H9 (cell line): ENCODE results near the gene B3GNT9. TPM values are rescaled to one million over a fixed set of nuclear protein-coding genes. Genes with fewer than 3 reads are reported as not detected.

ENCODE experiments used
- DNase-seq: peaks from one replicate; pipeline ENCODE4 v3.0.0-alpha.2; 2017
- H2AFZ ChIP-seq: one replicate; pipeline ENCODE4 v1.6.1; 2013; ENCODE audit warnings: mild to moderate bottlenecking, low read length, control low read depth, moderate library complexity
- H2AK5ac ChIP-seq: 2 replicates; pipeline ENCODE4 v1.6.1; 2013; ENCODE audit warnings: low read length, control low read depth, mixed read lengths; ENCODE audit not compliant: insufficient read length
- H2BK120ac ChIP-seq: one replicate; pipeline ENCODE4 v1.6.1; 2013; ENCODE audit warnings: low read depth, mild to moderate bottlenecking, low read length, control low read depth, inconsistent platforms; ENCODE audit not compliant: poor library complexity, severe bottlenecking
- H2BK12ac ChIP-seq: 2 replicates; pipeline ENCODE4 v1.6.1; 2013; ENCODE audit warnings: low read length, control low read depth, mixed read lengths, low read depth; ENCODE audit not compliant: insufficient read length
- H2BK15ac ChIP-seq: 2 replicates; pipeline ENCODE4 v1.6.1; 2013; ENCODE audit warnings: low read depth, low read length, control low read depth
- H2BK20ac ChIP-seq: one replicate; pipeline ENCODE4 v1.6.1; 2013; ENCODE audit warnings: low read depth, mild to moderate bottlenecking, low read length, control low read depth, inconsistent platforms; ENCODE audit not compliant: poor library complexity, severe bottlenecking
- H2BK5ac ChIP-seq: 2 replicates; pipeline ENCODE4 v1.6.1; 2013; ENCODE audit warnings: low read length, control low read depth, mixed read lengths; ENCODE audit not compliant: insufficient read length
- H3K14ac ChIP-seq: 2 replicates; pipeline ENCODE4 v1.6.1; 2013; ENCODE audit warnings: low read length, control low read depth; ENCODE audit not compliant: insufficient read depth
- H3K18ac ChIP-seq: 2 replicates; pipeline ENCODE4 v1.6.1; 2013; ENCODE audit warnings: low read depth, mild to moderate bottlenecking, mixed read lengths, low read length, control low read depth; ENCODE audit not compliant: insufficient read length
- H3K23ac ChIP-seq: 2 replicates; pipeline ENCODE4 v1.6.1; 2013; ENCODE audit warnings: low read length, control low read depth, mixed read lengths, low read depth; ENCODE audit not compliant: insufficient read length
- H3K23me2 ChIP-seq: 2 replicates; pipeline ENCODE4 v1.6.1; 2013; ENCODE audit warnings: low read depth, mild to moderate bottlenecking, mixed read lengths, low read length, control low read depth; ENCODE audit not compliant: insufficient read length, poor library complexity, severe bottlenecking
- H3K27ac ChIP-seq: 2 replicates; pipeline ENCODE4 v1.5.1; 2013; ENCODE audit warnings: low read length, control low read depth, mixed read lengths, low read depth; ENCODE audit not compliant: insufficient read length
- H3K27me3 ChIP-seq: 2 replicates; pipeline ENCODE4 v1.6.1; 2013; ENCODE audit warnings: low read length, control low read depth, inconsistent platforms; ENCODE audit not compliant: insufficient read depth
- H3K4ac ChIP-seq: 2 replicates; pipeline ENCODE4 v1.6.1; 2013; ENCODE audit warnings: low read depth, mild to moderate bottlenecking, control low read depth, inconsistent platforms, low read length, moderate library complexity
- H3K4me1 ChIP-seq: 2 replicates; pipeline ENCODE4 v1.6.1; 2013; ENCODE audit warnings: low read length, control low read depth, inconsistent platforms; ENCODE audit not compliant: insufficient read depth
- H3K4me2 ChIP-seq: 2 replicates; pipeline ENCODE4 v1.6.1; 2013; ENCODE audit warnings: low read length, control low read depth, mixed read lengths; ENCODE audit not compliant: insufficient read length, insufficient read depth
- H3K56ac ChIP-seq: 2 replicates; pipeline ENCODE4 v1.6.1; 2013; ENCODE audit warnings: low read depth, mild to moderate bottlenecking, mixed read lengths, low read length, control low read depth; ENCODE audit not compliant: insufficient read length
- H3K79me1 ChIP-seq: 2 replicates; pipeline ENCODE4 v1.6.1; 2013; ENCODE audit warnings: low read depth, mild to moderate bottlenecking, moderate library complexity, low read length, control low read depth, inconsistent platforms; ENCODE audit not compliant: insufficient read depth, poor library complexity, severe bottlenecking
- H3K79me2 ChIP-seq: 2 replicates; pipeline ENCODE4 v1.6.1; 2013; ENCODE audit warnings: low read length, control low read depth, inconsistent platforms; ENCODE audit not compliant: insufficient read depth
- H3K9ac ChIP-seq: 2 replicates; pipeline ENCODE4 v1.6.1; 2013; ENCODE audit warnings: low read length, control low read depth, mixed read lengths; ENCODE audit not compliant: insufficient read length; ENCODE audit errors: extremely low read depth
- H3K9me3 ChIP-seq: one replicate; pipeline ENCODE4 v1.6.1; 2013; ENCODE audit warnings: low read depth, low read length, inconsistent platforms; ENCODE audit not compliant: control insufficient read depth
- H3T11ph ChIP-seq: one replicate; pipeline ENCODE4 v1.6.1; 2013; ENCODE audit warnings: mild to moderate bottlenecking, low read length, control low read depth, inconsistent platforms
- H4K20me1 ChIP-seq: one replicate; pipeline ENCODE4 v1.6.1; 2013; ENCODE audit not compliant: control insufficient read depth, insufficient read length, insufficient read depth
- H4K5ac ChIP-seq: 2 replicates; pipeline ENCODE4 v1.6.1; 2013; ENCODE audit warnings: low read depth, mild to moderate bottlenecking, mixed read lengths, low read length, control low read depth; ENCODE audit not compliant: insufficient read length
- H4K8ac ChIP-seq: replicated peaks from 2 replicates; pipeline ENCODE4 v1.6.1; 2013; ENCODE audit warnings: low read length, control low read depth, mixed read lengths, low read depth; ENCODE audit not compliant: insufficient read length
- H4K91ac ChIP-seq: 2 replicates; pipeline ENCODE4 v1.6.1; 2013; ENCODE audit warnings: low read depth, mild to moderate bottlenecking, moderate library complexity, mixed read lengths, low read length, control low read depth; ENCODE audit not compliant: insufficient read length
- H3K27ac Mint-ChIP-seq, 3 experiments: 2 replicates in 2 of 3; 3 replicates in 1 of 3; pipeline ENCODE4 v1.8.0; 2020 to 2021; ENCODE audit warnings: mixed read lengths in 3 of 3, mild to moderate bottlenecking in 1 of 3, moderate library complexity in 1 of 3
- H3K27me3 Mint-ChIP-seq: 2 replicates; pipeline ENCODE4 v1.8.0; 2021; ENCODE audit warnings: low read depth, mild to moderate bottlenecking, moderate library complexity, mixed read lengths
- H3K36me3 Mint-ChIP-seq, 3 experiments: 2 replicates in 2 of 3; 3 replicates in 1 of 3; pipeline ENCODE4 v1.8.0; 2020 to 2021; ENCODE audit warnings: low read depth in 3 of 3, mixed read lengths in 3 of 3; ENCODE audit not compliant: insufficient read depth in 1 of 3
- H3K4me1 Mint-ChIP-seq, 2 experiments: 2 replicates each; pipeline ENCODE4 v1.8.0; 2020; ENCODE audit warnings: mixed read lengths in 2 of 2
- H3K4me3 Mint-ChIP-seq, 2 experiments: 2 replicates in 1 of 2; 3 replicates in 1 of 2; pipeline ENCODE4 v1.8.0; 2020 to 2021; ENCODE audit warnings: mild to moderate bottlenecking in 2 of 2, mixed read lengths in 2 of 2, moderate library complexity in 1 of 2
- H3K9me3 Mint-ChIP-seq, 2 experiments: 2 replicates in 1 of 2; 3 replicates in 1 of 2; pipeline ENCODE4 v1.8.0; 2020; ENCODE audit warnings: mild to moderate bottlenecking in 2 of 2, mixed read lengths in 2 of 2, moderate library complexity in 1 of 2
- CTCF ChIP-seq: fragments of 200-600 bp; sonication (generic); conservative IDR thresholded peaks from 3 replicates; pipeline ENCODE4 v1.8.0; 2021; ENCODE audit warnings: antibody characterized with exemption, mild to moderate bottlenecking
- WGBS: extraction: QIAGEN DNeasy Blood & Tissue Kit; methylation state at CpG from one replicate; pipeline ENCODE4 v1.1.7; 2013; ENCODE audit warnings: missing lambda C conversion rate, low lambda C conversion rate, mixed read lengths; ENCODE audit not compliant: insufficient read length; ENCODE audit errors: extremely low coverage; 5-methylcytosine and 5-hydroxymethylcytosine counted together
- total RNA-seq: library from RNA; stranded (reverse); gene quantifications from 2 replicates; pipeline ENCODE4 v1.2.1, GENCODE V29; 2021

B3GNT9 gene
- total RNA-seq, 1 experiment from 2014 or later = 11.2 TPM

- Histone ChIP-seq H3K4ac (no peak overlapping the region), H3K79me1 (peaks cover 1% of the 10 kb centered on the region), H2BK120ac (no peak overlapping the region), H2BK20ac (no peak overlapping the region), H2BK15ac (no peak overlapping the region), H3K56ac (no peak overlapping the region), H3T11ph (no peak overlapping the region), H2BK12ac (no peak overlapping the region), H4K5ac (no peak overlapping the region), H3K79me2 (peaks cover under 1% of the 10 kb centered on the region; the same call in 1 of the 2 replicates), H3K27ac (no peak overlapping the region), H3K4me1 (peaks cover 6% of the 10 kb centered on the region; the same call in 1 of the 2 replicates), H2AFZ (no peak overlapping the region), H3K4me2 (no peak overlapping the region), H2BK5ac (no peak overlapping the region), H3K27me3 (peaks cover 4% of the 10 kb centered on the region), H3K18ac (no peak overlapping the region), H2AK5ac (no peak overlapping the region), H3K23me2 (peaks cover 13% of the 10 kb centered on the region), H3K23ac (no peak overlapping the region), H4K91ac (no peak overlapping the region), H3K9ac (no peak overlapping the region), H4K8ac (no peak overlapping the region), H3K9me3 (no peaks in the 10 kb centered on the region), H4K20me1 (no peaks in the 10 kb centered on the region), H3K14ac (no peak overlapping the region)
- peaks cover 29% of the 10 kb centered on the region for H3K27me3 Mint-ChIP-seq
- no peaks in the 10 kb centered on the region; a peak in 1 of 7 replicates for H3K36me3 Mint-ChIP-seq
- no CpG with 5 or more reads among the region's 26 CpGs for WGBS
- no peak overlapping the region for H3K4me3 Mint-ChIP-seq
- H3K4me1 Mint-ChIP-seq = peaks cover 21 to 27% of the 10 kb centered on the region in 2 experiments
- no peak for DNase-seq
- no peak for TF ChIP-seq CTCF
- H3K9me3 Mint-ChIP-seq = no peaks in the 10 kb centered on the region; a peak in 2 of 5 replicates
- H3K27ac Mint-ChIP-seq = no peak overlapping the region
Observed at GRCh38 chr16:67187175-67187890, 36.5 kb upstream of the B3GNT9 start.
